SU-DHL-6 (cell line): Measurements from ENCODE around the gene WDR37.
"Not testable (repeated sequence)": the region's sequence is repeated elsewhere in the genome, so short reads cannot be mapped to it uniquely, and the experiment has no call there.

ENCODE experiments used
- H2AFZ ChIP-seq: fragments of 200-600 bp; sonication (generic); 2 replicates; pipeline ENCODE4 v1.6.1; 2014; ENCODE audit warnings: low read depth, mild to moderate bottlenecking, moderate library complexity, mixed read lengths, antibody characterized with exemption, low read length; ENCODE audit not compliant: severe bottlenecking
- H3F3A ChIP-seq: fragments of 200-600 bp; shearing (Covaris generic); 2 replicates; pipeline ENCODE4 v1.6.0; 2016; ENCODE audit warnings: antibody characterized with exemption, mild to moderate bottlenecking; ENCODE audit not compliant: insufficient read depth
- H3K27ac ChIP-seq: fragments of 200-600 bp; sonication (generic); 2 replicates; pipeline ENCODE4 v1.5.1; 2016; ENCODE audit warnings: low read depth, mild to moderate bottlenecking, low read length, moderate library complexity, mixed read lengths
- H3K27me3 ChIP-seq: fragments of 200-600 bp; sonication (generic), shearing (Covaris generic); 2 replicates; pipeline ENCODE4 v1.6.0; 2014; ENCODE audit warnings: mild to moderate bottlenecking, low read length
- H3K36me3 ChIP-seq: fragments of 200-600 bp; sonication (generic); 2 replicates; pipeline ENCODE4 v1.6.1; 2014; ENCODE audit warnings: mild to moderate bottlenecking, low read length, mixed read lengths
- H3K4me2 ChIP-seq: fragments of 300-600, 200-600 bp; shearing (Covaris generic), sonication (generic); 2 replicates; pipeline ENCODE4 v1.6.0; 2014; ENCODE audit warnings: low read length, low read depth, mild to moderate bottlenecking; ENCODE audit not compliant: poor library complexity, severe bottlenecking
- H3K4me3 ChIP-seq: fragments of 200-600 bp; sonication (generic); 2 replicates; pipeline ENCODE4 v1.5.1; 2014; ENCODE audit warnings: antibody characterized with exemption, low read length, mild to moderate bottlenecking, mixed read lengths; ENCODE audit not compliant: insufficient read depth, poor library complexity, severe bottlenecking
- H3K79me2 ChIP-seq: fragments of 200-600 bp; sonication (generic); 2 replicates; pipeline ENCODE4 v1.6.1; 2014; ENCODE audit warnings: mild to moderate bottlenecking, low read length, moderate library complexity; ENCODE audit not compliant: insufficient read depth
- H3K9ac ChIP-seq: fragments of 200-600 bp; sonication (generic); 2 replicates; pipeline ENCODE4 v1.7.0; 2014; ENCODE audit warnings: mild to moderate bottlenecking, low read length
- H3K9me2 ChIP-seq: fragments of 200-600 bp; sonication (generic); replicated peaks from 2 replicates; pipeline ENCODE4 v1.6.1; 2014; ENCODE audit warnings: low read length; ENCODE audit not compliant: insufficient read depth
- H3K9me3 ChIP-seq: fragments of 200-600 bp; sonication (generic); 2 replicates; pipeline ENCODE4 v1.6.1; 2014; ENCODE audit warnings: low read length, mixed read lengths; ENCODE audit not compliant: insufficient read depth
- H4K20me1 ChIP-seq: fragments of 200-600 bp; sonication (generic); 2 replicates; pipeline ENCODE4 v1.6.1; 2014; ENCODE audit warnings: low read depth, mild to moderate bottlenecking, antibody characterized with exemption, low read length, moderate library complexity, mixed read lengths
- EZH2phosphoT487 ChIP-seq: fragments of 200-600 bp; sonication (generic), shearing (Covaris generic); conservative IDR thresholded peaks from 2 replicates; pipeline ENCODE4 v1.6.1; 2018; ENCODE audit warnings: mild to moderate bottlenecking, antibody characterized with exemption, low read length, moderate library complexity, mixed read lengths
- TF ChIP-seq, protein P1 (sequence below): fragments of 200-600 bp; sonication (generic); IDR thresholded peaks from one replicate; pipeline ENCODE4 v1.5.1; 2017; ENCODE audit warnings: antibody characterized with exemption, mild to moderate bottlenecking, low read length, moderate library complexity; ENCODE audit not compliant: insufficient read depth, poor library complexity, severe bottlenecking

The WDR37 gene

DNA sequence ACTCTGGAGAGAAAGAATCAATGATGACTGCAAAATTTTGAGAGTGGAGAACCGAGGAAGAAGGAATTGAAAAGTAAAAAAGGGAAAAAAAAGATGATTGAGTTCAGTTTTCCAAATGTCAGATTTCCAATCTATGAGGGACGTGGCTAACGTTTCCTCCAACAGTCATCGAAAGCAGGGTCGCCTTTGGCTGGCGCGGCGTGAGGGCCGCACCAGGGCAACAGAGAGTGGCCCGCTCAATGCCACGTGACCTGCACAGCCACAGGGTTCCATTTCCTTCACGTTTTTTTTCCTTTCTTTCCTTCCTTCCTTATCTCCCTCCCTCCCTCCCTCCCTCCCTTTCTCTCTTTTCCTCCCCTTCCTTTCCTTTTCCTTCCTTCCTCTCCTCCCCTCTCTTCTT lies 101.9 kb downstream of the WDR37 start:
- Histone ChIP-seq H3K27me3 (no peaks in the 10 kb centered on the region), H3K9me3 (no peaks in the 10 kb centered on the region)

GRCh38 chr10:1158536-1158935 lies 102.4 kb downstream of the WDR37 start:
- H3K79me2 ChIP-seq, H3K36me3 ChIP-seq, H3F3A ChIP-seq, H3K9me2 ChIP-seq, H2AFZ ChIP-seq, H4K20me1 ChIP-seq, H3K4me3 ChIP-seq, H3K27me3 ChIP-seq, H3K4me2 ChIP-seq, H3K9ac ChIP-seq, H3K27ac ChIP-seq, H3K9me3 ChIP-seq: not testable (repeated sequence)

More for the DNA sequence above, 101.9 kb downstream of the WDR37 start:
- Histone ChIP-seq H3K4me2 (no peak overlapping the region), H3K9ac (no peak overlapping the region), H3K4me3 (no peak overlapping the region), H3K79me2 (no peaks in the 10 kb centered on the region), H2AFZ (no peak overlapping the region), H3K9me2 (no peaks in the 10 kb centered on the region), H4K20me1 (no peaks in the 10 kb centered on the region), H3K27ac (no peak overlapping the region), H3K36me3 (no peaks in the 10 kb centered on the region), H3F3A (no peaks in the 10 kb centered on the region)
- TF ChIP-seq EZH2phosphoT487 = no peak

- no peaks in the 10 kb centered on the region for H3K9me3 ChIP-seq
- H3K9me2 ChIP-seq = no peaks in the 10 kb centered on the region
- H3K27me3 ChIP-seq = no peaks in the 10 kb centered on the region
- no peak overlapping the region for H2AFZ ChIP-seq
- no peak overlapping the region for H3K4me2 ChIP-seq
- H3K27ac ChIP-seq = no peak overlapping the region
- no peaks in the 10 kb centered on the region for H4K20me1 ChIP-seq
- H3K79me2 ChIP-seq = no peaks in the 10 kb centered on the region
- H3K4me3 ChIP-seq = no peak overlapping the region
- no peaks in the 10 kb centered on the region for H3F3A ChIP-seq
- TF ChIP-seq, protein P1, sequence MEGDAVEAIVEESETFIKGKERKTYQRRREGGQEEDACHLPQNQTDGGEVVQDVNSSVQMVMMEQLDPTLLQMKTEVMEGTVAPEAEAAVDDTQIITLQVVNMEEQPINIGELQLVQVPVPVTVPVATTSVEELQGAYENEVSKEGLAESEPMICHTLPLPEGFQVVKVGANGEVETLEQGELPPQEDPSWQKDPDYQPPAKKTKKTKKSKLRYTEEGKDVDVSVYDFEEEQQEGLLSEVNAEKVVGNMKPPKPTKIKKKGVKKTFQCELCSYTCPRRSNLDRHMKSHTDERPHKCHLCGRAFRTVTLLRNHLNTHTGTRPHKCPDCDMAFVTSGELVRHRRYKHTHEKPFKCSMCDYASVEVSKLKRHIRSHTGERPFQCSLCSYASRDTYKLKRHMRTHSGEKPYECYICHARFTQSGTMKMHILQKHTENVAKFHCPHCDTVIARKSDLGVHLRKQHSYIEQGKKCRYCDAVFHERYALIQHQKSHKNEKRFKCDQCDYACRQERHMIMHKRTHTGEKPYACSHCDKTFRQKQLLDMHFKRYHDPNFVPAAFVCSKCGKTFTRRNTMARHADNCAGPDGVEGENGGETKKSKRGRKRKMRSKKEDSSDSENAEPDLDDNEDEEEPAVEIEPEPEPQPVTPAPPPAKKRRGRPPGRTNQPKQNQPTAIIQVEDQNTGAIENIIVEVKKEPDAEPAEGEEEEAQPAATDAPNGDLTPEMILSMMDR = no peak
- TF ChIP-seq EZH2phosphoT487 = no peak
- H3K9ac ChIP-seq = no peak overlapping the region
- no peaks in the 10 kb centered on the region for H3K36me3 ChIP-seq
Observed at GRCh38 chr10:1159131-1160061, 103.2 kb downstream of the WDR37 start.

DNA sequence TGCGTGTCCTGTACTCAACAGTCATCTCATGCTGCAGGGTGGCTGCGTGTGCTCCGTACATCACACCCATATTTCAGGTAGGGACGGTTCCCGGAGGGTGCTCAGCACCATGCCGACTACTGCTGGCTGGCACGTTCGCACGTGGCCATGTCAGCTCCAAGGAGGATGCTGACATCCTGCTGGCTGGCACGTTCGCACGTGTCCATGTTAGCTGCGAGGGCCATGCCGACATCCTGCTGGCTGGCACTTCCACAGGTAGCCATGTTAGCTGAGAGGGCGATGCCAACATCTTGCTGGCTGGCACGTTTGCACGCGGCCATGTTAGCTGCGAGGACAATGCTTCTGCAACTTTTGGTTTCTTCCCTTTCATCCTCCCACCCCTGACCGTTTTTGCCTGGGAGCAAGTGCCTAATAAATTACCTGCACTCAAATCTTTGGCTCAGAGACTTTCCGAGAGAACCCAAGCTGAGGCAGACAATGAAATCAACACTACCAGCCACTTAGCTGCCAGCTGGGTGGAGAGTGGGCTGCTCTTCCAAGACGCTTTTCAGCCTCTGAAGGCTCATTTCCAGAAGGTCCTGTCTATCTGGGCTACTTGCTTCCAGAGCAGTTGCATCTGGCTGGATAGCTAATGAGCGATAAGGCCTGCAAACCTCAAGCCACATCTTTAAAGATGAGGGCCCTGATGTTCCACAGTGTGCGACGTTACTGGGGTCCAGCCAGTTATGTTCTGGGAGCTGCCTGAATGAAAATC lies 104.6 kb downstream of the WDR37 start:
- no peaks in the 10 kb centered on the region for H3K27me3 ChIP-seq
- H3K9me2 ChIP-seq = no peaks in the 10 kb centered on the region
- H3K4me2 ChIP-seq = no peak overlapping the region
- no peaks in the 10 kb centered on the region for H3F3A ChIP-seq
- no peak overlapping the region for H3K9ac ChIP-seq
- no peaks in the 10 kb centered on the region for H3K9me3 ChIP-seq
- H4K20me1 ChIP-seq = no peaks in the 10 kb centered on the region
- H3K4me3 ChIP-seq = no peak overlapping the region
- TF ChIP-seq, protein P1 = no peak
- no peak for TF ChIP-seq EZH2phosphoT487
- no peak overlapping the region for H3K27ac ChIP-seq
- no peak overlapping the region for H2AFZ ChIP-seq
- H3K36me3 ChIP-seq = no peaks in the 10 kb centered on the region
- H3K79me2 ChIP-seq = no peaks in the 10 kb centered on the region

DNA sequence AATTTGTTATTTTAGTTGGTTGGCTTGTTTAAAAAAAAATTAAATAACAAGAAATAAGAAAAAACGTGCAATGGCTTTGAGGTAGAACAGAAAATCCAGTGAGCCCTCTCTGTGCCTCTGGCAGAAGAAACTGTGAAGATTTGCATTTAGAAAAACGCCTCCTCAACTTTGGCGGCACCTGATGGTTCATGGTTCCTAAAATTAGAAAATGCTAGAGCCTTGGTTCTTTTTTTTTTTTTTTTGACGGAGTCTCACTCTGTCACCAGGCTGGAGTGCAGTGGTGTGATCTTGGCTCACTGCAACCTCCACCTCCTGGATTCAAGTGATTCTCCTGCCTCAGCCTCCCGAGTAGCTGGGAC lies 105.1 kb downstream of the WDR37 start:
- not testable (repeated sequence) for H3K36me3 ChIP-seq, H4K20me1 ChIP-seq, H2AFZ ChIP-seq, H3K9ac ChIP-seq, H3K79me2 ChIP-seq, H3K9me3 ChIP-seq, H3K4me3 ChIP-seq, H3K9me2 ChIP-seq, H3K27ac ChIP-seq, H3K27me3 ChIP-seq, H3K4me2 ChIP-seq, H3F3A ChIP-seq
